DMS 273 (cell line): Measurements from ENCODE around the gene GALNT18.
"Not testable (repeated sequence)": the region's sequence is repeated elsewhere in the genome, so short reads cannot be mapped to it uniquely, and the experiment has no call there.

ENCODE experiments used
- DNase-seq: peaks from one replicate; lab custom pipeline; 2025; ENCODE audit not compliant: unreplicated experiment; lab: John Stamatoyannopoulos, UW

The GALNT18 gene

GRCh38 chr11:11366793-11367192 is 255.0 kb downstream of the GALNT18 start:
- no peak for DNase-seq

DNA sequence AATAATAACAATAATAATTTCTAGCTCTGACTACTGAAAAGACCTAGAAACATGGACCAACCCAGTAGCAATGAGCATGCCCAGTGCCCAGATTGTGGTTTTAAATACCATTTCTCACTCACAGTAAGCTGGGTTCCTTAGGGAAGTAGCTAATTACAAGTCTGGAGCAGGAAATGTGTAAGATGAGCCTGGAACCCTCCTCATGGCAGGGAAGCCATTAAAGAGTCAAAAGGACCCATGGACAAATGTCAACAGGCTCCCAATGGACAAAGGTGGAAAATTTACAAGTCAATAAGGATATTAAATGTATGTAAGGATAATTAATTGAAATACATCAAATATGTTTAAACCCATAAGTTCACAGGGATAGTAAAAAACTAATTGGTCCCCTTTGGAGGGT is 258.1 kb downstream of the GALNT18 start:
- DNase-seq, result no peak

DNA sequence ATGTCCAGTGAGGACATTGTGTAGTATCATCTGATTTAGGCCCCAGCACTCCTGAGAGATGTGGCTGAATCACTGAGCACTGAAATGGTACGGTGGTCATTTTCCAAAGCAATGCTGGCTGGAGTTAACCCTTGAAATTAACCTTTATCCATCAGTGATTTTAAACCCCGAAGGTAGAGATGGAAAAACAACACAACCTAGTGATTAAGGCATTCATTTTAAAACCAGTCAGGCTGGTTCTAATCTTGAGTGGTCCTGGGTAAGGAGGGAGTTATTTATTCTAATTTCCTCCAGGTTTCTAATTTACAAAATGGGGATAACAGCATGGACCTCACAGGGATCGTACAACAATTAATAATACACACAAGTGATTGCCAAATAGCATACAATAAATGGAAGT is 262.2 kb downstream of the GALNT18 start:
- DNase-seq, result no peak

- no peak for DNase-seq
These were observed 265.0 kb downstream of the GALNT18 start for GRCh38 chr11:11356842-11357241.

DNA sequence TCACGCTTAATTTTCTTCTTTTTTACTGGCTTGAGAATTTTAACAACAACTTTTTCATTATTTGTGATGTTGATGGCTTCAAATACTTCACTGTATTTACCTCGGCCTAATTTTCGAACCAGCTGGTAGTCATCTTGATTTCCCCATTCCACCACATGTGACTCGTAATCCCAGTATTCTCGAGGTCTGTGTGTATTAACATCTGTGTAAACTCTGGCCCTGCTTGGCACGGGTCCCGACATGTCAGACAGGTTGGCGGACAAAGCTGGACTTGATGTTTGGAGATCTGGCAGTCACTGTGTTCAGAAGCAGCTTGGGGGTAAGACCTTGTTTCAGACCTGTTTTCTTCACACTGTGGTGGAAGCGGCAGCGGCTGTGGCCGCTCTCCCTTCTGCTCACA is 268.9 kb downstream of the GALNT18 start, which contains the start of gene CSNK2A3:
TSS of gene CSNK2A3 (minus strand) at position 373 of the 400 bp plus-strand sequence. CDS start at position 242, 131 bp downstream.
- not testable (repeated sequence) for DNase-seq

GRCh38 chr11:11351851-11352250 is 270.0 kb downstream of the GALNT18 start:
- DNase-seq, result not testable (repeated sequence)

DNA sequence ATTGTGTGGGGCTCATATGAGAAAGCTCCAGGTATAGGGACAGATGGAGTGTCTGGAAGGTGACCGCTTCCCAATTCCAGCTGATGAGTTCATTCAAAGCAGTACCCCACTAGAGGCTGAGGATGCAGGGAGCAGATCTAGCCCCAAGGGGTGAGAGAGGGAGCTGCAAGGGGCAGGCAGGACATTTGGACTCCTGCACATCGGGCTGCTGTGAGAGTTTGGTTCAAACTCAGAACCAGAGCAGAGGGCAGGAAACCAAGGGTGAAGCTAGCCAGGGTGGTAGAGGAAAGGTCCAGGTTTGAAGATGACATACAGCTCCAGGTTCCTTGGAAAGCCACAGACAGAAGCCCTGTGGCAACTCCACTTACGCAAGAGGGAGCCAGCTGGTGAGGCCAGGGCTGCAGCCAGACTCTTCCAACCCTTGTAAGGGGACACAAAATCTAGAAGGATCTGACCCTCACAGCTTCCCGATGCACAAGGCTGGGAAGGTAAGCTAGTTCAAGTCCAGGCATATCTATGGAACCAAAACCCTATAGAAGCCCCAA is 270.7 kb downstream of the GALNT18 start:
- no peak for DNase-seq

DNA sequence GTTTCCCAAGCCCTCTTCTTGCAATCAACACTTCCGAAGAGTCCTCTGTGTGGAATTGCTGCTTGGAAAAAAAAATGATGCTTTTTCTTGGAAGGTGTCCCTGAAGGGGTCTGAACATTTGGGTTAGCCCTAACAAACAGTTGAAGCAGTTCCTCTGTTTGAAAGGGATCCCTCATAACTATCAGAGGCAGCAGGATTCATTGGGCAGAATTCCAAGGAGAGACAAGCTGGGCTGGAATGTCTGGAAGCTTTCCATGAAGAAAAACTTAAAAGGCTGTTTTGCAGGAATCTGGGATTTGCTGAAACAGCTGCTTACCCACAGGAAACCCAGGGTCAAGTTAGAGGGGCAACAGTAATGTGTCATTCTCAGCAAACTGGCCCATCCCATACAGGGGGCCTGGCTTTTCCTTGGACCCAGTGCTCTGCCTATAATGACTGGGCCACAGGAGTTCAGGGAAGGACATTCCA is 271.9 kb downstream of the GALNT18 start:
- DNase-seq, result no peak

DNA sequence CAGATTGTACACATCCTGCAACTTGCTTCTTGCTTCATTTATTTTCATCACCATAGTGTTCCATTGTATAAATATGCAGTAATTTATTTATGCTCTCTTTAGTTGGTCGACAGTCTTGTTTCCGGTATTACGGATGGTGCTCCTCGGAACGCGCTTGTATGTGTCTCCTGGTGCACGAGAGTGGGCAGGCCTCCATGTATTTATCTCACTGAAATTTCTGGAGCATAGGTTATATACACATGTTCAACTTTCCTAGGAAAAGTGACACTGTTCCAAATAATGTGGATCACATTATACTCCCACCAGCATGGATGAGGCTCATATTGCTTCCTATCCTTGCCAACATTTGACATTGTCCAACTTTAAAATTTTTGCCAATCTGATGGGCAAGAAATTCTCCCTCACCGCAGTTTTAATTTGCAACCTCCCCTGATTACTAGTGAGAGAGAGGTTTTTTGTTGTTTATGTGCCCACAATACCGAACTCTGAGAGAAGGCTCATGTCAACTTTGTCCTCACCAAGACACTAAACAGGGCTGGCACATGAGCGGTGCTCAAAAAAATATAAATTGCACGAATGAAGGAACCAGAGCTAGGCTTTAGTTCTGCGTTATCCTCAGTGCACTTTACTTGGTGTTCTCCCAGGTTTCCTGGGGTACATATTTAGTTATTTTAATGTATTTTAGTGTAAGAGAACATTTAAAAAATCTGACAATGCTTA is 272.5 kb downstream of the GALNT18 start:
- no peak for DNase-seq

DNA sequence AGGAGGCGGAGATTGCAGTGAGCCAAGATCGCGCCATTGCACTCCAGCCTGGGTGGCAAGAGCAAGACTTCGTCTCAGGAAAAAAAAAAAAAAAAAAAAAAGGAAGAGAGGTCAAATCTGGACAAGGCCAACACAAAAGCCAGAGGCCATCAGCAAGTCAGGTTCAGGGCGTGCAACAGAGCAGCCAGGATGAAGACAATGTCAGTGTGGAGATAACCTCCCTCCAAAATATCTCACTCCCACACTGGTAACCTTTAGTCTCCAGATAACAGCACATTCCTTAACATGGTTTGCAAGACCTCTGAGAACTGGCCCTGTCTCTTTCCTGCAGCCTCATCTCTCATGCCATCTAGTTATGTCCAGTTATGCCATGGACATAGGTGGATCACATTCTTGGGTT is 273.5 kb downstream of the GALNT18 start:
- DNase-seq, result no peak

DNA sequence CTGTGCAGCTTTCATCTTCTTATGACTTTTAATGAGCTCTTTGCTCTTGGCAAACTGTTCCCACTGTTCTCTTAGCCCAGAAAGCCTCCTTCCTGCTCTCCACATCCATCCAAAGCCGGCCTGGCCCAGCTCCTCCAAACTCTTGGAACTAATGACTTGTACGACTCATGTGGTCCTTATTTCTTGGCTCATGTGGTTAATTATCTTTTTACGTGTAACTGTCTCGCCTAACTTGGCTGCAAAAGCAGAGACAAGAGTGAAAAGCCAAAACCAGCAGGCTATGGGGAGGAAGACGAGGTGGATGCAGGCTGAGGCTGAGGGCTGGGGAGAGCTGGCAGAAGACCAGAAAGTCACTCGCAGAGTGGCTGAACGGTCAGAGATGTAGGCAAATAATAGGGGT is 274.2 kb downstream of the GALNT18 start:
- no peak for DNase-seq

DNA sequence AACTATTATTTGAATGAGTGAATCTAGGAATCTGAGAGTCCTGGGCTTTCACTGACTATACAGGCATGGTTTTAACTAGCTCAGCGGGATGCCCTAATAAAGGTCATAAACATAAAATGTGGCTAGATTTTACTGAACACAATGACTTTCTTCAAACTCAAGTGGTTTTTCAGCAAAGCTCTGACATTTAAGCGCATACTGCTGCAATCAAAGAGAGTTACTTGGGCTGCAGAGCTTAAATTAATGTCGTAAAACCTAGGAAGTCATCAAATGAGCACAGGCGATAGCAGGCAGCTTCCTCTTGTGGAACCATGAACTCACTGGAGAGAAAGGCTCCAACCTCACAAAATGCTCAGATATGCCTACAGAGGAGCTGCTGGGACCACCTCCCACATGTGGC is 275.5 kb downstream of the GALNT18 start:
- no peak for DNase-seq

DNA sequence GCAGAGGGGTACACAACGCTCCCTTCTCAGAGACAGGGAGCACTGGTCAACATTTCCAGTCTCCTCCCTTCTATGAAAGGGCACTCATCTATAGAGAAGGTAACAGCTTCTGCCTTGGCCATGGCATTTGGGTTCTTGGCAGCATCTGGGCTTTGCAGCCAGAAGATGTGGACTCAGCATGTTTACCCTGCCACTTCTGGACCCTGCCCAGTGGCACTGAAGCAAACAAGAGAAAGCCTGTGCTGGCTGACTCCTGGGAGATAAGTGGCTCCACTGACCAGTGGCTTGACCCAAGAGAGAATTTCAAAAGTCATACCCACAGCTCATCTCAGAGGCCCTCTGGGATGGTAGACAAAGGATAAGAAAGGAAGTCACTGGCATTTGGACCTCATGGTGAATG is 276.7 kb downstream of the GALNT18 start:
- DNase-seq, result no peak

DNA sequence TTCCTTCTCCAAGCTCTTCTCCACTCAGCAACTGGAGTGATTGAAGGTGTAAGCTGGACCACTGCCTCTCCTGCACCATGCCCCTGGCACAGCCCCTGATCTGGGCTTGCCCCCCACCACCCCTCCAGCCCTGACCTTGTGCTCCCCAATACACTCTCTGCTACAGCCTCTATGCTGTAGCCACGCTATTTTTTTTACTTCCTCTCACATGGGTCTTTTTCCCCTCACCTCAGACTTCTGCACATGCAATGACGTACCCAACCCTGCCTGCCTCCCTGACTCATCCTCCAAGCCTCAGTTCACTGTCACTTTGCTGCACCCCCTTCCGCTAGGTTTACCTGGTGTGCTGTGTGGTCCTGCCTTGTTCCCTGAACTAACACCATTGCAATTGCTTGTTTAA is 277.8 kb downstream of the GALNT18 start:
- no peak for DNase-seq

- DNase-seq, result no peak
These were observed 283.5 kb downstream of the GALNT18 start for GRCh38 chr11:11338304-11338703.

GRCh38 chr11:11336664-11337063 is 285.1 kb downstream of the GALNT18 start:
- no peak for DNase-seq

GRCh38 chr11:11335043-11335442 is 286.8 kb downstream of the GALNT18 start:
- DNase-seq, result no peak

DNA sequence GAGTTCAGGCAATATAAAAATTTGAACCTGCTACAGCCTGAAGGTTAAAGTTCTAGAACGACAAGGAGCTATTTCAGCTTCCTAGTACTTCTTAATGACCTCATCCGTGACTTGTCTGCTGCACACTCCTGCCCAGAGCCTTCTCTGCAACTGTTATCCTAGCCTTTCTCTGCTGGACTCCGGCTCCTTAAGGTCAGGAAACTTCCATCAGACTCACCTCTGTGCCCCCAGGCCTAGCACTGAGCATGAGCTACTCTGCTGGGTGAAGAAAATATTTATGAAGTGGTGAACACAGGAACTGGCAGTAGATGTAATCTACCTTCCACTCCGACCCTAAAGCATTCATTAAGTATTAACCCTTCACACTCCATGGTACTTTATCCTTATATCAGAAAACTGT is 287.2 kb downstream of the GALNT18 start:
- no peak for DNase-seq

DNA sequence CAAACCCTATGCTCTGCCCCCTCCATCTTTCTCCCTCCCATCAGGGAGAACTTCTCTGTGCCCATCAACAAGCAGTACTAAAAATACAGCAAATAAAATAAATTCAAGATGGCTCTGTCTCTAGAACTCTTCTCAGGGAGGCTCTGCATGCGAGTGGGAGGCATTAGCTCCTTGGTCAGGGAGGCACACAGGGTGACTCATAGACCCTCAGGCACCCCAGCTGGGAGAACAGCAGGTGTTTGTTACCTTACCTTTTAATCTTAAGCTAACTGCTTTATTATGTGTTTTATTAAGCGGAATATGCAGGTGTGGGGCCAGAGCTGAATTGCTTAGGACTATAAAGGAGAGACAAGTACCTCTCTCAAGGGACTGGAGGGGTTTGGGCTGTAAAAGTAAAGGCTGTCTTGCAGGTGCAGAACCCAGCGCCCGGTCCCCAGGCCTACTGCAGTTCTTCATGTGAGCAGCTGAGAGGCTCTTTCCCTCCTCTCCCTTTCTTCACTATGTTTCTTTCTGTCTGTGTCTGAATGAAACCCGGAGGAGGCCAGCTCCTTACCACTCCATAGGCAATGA is 289.6 kb downstream of the GALNT18 start:
- no peak for DNase-seq

DNA sequence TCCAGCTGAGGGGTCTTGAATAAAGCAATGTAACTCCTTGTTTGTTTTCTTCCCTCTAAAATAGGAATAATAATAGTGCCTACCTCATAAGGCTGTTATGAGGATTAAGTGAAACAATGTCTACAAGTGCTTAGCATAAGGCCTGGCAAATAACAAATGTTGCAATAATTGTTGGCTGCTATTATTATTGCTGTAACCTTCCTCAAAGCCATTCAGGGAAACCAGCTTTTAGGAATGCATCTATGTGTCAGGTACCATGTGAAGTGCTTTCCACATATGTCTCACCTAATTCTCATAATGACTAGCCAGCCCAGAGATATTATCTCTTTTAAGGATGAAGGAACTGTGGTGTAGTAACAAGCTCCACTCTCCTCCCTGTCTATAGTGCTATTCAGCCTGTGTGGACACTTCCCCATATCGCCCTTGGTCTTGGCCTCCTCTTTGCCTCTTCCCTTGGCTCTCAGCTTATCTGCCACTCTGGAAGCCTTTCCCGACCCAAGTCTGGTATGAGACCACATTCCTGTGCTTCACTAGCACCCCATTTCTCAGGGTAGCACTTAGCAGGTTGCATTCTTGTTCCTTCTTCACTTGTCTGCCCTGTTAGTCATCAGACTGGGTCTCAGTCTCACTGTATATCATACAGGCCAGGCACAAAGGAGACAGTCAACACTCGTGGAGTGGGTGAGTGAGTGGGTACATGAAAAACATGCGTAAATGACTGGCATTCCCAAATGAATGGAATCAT is 292.6 kb downstream of the GALNT18 start:
- DNase-seq, result no peak

GRCh38 chr11:11324090-11324489 is 297.7 kb downstream of the GALNT18 start:
- no peak for DNase-seq

- DNase-seq, result no peak
These were observed 299.7 kb downstream of the GALNT18 start for GRCh38 chr11:11322101-11322500.
